Loucy (cell line): Measurements from ENCODE around the gene TBL1XR1.

Experiments used
- H2AFZ ChIP-seq: fragments of 200-600 bp; sonication (generic); 2 replicates; pipeline ENCODE4 v1.6.0; 2016; ENCODE audit warnings: antibody characterized with exemption, mild to moderate bottlenecking, low read length, moderate library complexity
- H3F3A ChIP-seq: fragments of 200-600 bp; 2 replicates; pipeline ENCODE4 v1.6.0; 2016; ENCODE audit warnings: antibody characterized with exemption, low read depth, mild to moderate bottlenecking
- H3K27me3 ChIP-seq: fragments of 200-600 bp; sonication (generic); 2 replicates; pipeline ENCODE4 v1.6.1; 2014; ENCODE audit warnings: low read length, mild to moderate bottlenecking; ENCODE audit not compliant: insufficient read depth, poor library complexity, severe bottlenecking
- H3K36me3 ChIP-seq: fragments of 200-600 bp; sonication (generic); 2 replicates; pipeline ENCODE4 v1.6.1; 2016; ENCODE audit warnings: low read length; ENCODE audit not compliant: insufficient read depth
- H3K4me1 ChIP-seq: fragments of 200-600 bp; sonication (generic); 2 replicates; pipeline ENCODE4 v1.5.1; 2014; ENCODE audit warnings: low read length, mild to moderate bottlenecking; ENCODE audit not compliant: insufficient read depth, poor library complexity, severe bottlenecking
- H3K4me2 ChIP-seq: fragments of 200-600 bp; sonication (generic); 2 replicates; pipeline ENCODE4 v1.6.0; 2014; ENCODE audit warnings: antibody characterized with exemption, low read length, low read depth, mild to moderate bottlenecking; ENCODE audit not compliant: poor library complexity, severe bottlenecking
- H3K4me3 ChIP-seq: fragments of 200-600 bp; sonication (generic); 2 replicates; pipeline ENCODE4 v1.5.1; 2014; ENCODE audit warnings: low read length, mild to moderate bottlenecking, mixed read lengths; ENCODE audit not compliant: poor library complexity, severe bottlenecking
- H3K79me2 ChIP-seq: fragments of 200-600 bp; sonication (generic); 2 replicates; pipeline ENCODE4 v1.6.1; 2014; ENCODE audit warnings: low read length; ENCODE audit not compliant: insufficient read depth
- H3K9ac ChIP-seq: fragments of 200-600 bp; sonication (generic); 2 replicates; pipeline ENCODE4 v1.6.0; 2014; ENCODE audit warnings: mild to moderate bottlenecking, low read depth, low read length, moderate library complexity; ENCODE audit not compliant: poor library complexity, severe bottlenecking
- H3K9me2 ChIP-seq: fragments of 200-600 bp; sonication (generic); replicated peaks from 2 replicates; pipeline ENCODE4 v1.6.1; 2016; ENCODE audit warnings: low read depth, low read length, mixed read lengths
- H3K9me3 ChIP-seq: fragments of 200-600 bp; sonication (generic); 2 replicates; pipeline ENCODE4 v1.6.1; 2014; ENCODE audit warnings: mild to moderate bottlenecking, antibody characterized with exemption, low read length, low read depth; ENCODE audit not compliant: insufficient read depth
- H4K20me1 ChIP-seq: fragments of 200-600 bp; sonication (generic); 2 replicates; pipeline ENCODE4 v1.6.0; 2014; ENCODE audit warnings: antibody characterized with exemption, low read length, mild to moderate bottlenecking; ENCODE audit not compliant: insufficient read depth, poor library complexity, severe bottlenecking
- EZH2phosphoT487 ChIP-seq: fragments of 200-600 bp; IDR thresholded peaks from 2 replicates; pipeline ENCODE4 v1.6.1; 2018; ENCODE audit warnings: antibody characterized with exemption, mild to moderate bottlenecking, moderate library complexity, borderline replicate concordance
- TF ChIP-seq, protein P1 (sequence below): fragments of 200-600 bp; sonication (generic); conservative IDR thresholded peaks from 2 replicates; pipeline ENCODE4 v1.5.1; 2014; ENCODE audit warnings: mild to moderate bottlenecking, antibody characterized with exemption, low read length

The TBL1XR1 gene

DNA sequence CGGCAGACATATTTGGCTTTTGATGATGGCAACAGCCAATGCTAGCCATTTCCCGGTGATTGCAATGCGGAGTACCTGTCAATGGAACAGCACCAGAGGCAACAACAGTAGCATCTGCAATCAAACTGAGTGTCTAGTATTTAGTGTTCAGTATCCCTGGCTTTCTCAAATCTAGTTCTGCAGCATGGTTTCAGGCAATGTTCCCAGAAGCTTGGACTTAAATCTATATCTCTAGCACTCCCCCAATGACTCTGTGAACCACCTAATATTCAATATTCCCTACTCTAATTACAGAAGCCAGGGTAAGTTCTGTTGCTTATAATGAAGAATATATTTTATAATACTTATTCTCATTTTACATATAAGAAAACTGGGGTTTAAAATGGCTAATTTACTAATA is 48.2 kb downstream of the TBL1XR1 start:
- H3K4me1 ChIP-seq, result peaks cover 49% of the 10 kb centered on the region
- H3K79me2 ChIP-seq, result peaks cover 100% of the 10 kb centered on the region
- no peaks in the 10 kb centered on the region; the same call in 1 of the 2 replicates for H3K36me3 ChIP-seq
- H4K20me1 ChIP-seq, result peaks cover 95% of the 10 kb centered on the region
- H2AFZ ChIP-seq, result no peak overlapping the region
- H3K9me3 ChIP-seq, result no peaks in the 10 kb centered on the region
- no peak overlapping the region for H3K9ac ChIP-seq
- no peaks in the 10 kb centered on the region for H3K9me2 ChIP-seq
- no peaks in the 10 kb centered on the region for H3K27me3 ChIP-seq
- H3K4me2 ChIP-seq, result no peak overlapping the region
- H3K4me3 ChIP-seq, result no peak overlapping the region
- peaks cover 5% of the 10 kb centered on the region; the same call in 1 of the 2 replicates for H3F3A ChIP-seq
- no peak for TF ChIP-seq EZH2phosphoT487
- TF ChIP-seq, protein P1, sequence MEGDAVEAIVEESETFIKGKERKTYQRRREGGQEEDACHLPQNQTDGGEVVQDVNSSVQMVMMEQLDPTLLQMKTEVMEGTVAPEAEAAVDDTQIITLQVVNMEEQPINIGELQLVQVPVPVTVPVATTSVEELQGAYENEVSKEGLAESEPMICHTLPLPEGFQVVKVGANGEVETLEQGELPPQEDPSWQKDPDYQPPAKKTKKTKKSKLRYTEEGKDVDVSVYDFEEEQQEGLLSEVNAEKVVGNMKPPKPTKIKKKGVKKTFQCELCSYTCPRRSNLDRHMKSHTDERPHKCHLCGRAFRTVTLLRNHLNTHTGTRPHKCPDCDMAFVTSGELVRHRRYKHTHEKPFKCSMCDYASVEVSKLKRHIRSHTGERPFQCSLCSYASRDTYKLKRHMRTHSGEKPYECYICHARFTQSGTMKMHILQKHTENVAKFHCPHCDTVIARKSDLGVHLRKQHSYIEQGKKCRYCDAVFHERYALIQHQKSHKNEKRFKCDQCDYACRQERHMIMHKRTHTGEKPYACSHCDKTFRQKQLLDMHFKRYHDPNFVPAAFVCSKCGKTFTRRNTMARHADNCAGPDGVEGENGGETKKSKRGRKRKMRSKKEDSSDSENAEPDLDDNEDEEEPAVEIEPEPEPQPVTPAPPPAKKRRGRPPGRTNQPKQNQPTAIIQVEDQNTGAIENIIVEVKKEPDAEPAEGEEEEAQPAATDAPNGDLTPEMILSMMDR, result no peak

DNA sequence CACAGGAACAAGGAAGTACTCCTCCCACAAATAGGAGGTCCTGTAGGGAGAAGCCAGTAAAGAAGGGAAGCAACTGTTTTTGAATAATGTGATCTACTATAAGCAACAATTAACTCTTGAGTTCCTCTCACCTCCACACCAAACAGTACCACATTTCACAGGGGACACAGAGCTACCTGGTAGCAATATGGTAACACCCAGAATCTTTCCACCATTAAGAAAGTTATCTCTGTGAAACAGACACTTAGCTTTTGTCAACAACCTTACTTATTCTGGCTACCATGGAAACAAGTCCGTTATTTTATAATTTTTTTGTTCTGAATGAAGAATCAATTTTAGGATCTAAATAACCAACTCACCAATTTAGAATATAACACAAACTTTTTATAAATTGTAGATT is 49.5 kb downstream of the TBL1XR1 start:
- no peaks in the 10 kb centered on the region; the same call in 1 of the 2 replicates for H3K36me3 ChIP-seq
- H3K79me2 ChIP-seq, result peaks cover 100% of the 10 kb centered on the region
- no peaks in the 10 kb centered on the region for H3K9me3 ChIP-seq
- no peaks in the 10 kb centered on the region for H3K27me3 ChIP-seq
- H3K9me2 ChIP-seq, result no peaks in the 10 kb centered on the region
- no peak overlapping the region for H3K4me2 ChIP-seq
- H2AFZ ChIP-seq, result no peak overlapping the region
- H4K20me1 ChIP-seq, result peaks cover 93% of the 10 kb centered on the region
- H3F3A ChIP-seq, result peaks cover 5% of the 10 kb centered on the region; the same call in 1 of the 2 replicates
- H3K4me1 ChIP-seq, result peaks cover 62% of the 10 kb centered on the region
- no peak overlapping the region for H3K4me3 ChIP-seq
- H3K9ac ChIP-seq, result no peak overlapping the region
- no peak for TF ChIP-seq EZH2phosphoT487
- TF ChIP-seq, protein P1, result no peak

- no peak overlapping the region for H2AFZ ChIP-seq
- H4K20me1 ChIP-seq, result peaks cover 93% of the 10 kb centered on the region
- H3K4me1 ChIP-seq, result peaks cover 69% of the 10 kb centered on the region
- peaks cover 100% of the 10 kb centered on the region for H3K79me2 ChIP-seq
- H3K9me3 ChIP-seq, result no peaks in the 10 kb centered on the region
- peaks cover 5% of the 10 kb centered on the region; the same call in 1 of the 2 replicates for H3F3A ChIP-seq
- no peaks in the 10 kb centered on the region for H3K27me3 ChIP-seq
- no peaks in the 10 kb centered on the region; the same call in 1 of the 2 replicates for H3K36me3 ChIP-seq
- H3K4me2 ChIP-seq, result no peak overlapping the region
- TF ChIP-seq EZH2phosphoT487, result no peak
- TF ChIP-seq, protein P1, result no peak
- no peak overlapping the region for H3K4me3 ChIP-seq
- H3K9me2 ChIP-seq, result no peaks in the 10 kb centered on the region
- H3K9ac ChIP-seq, result no peak overlapping the region
These were observed 50.6 kb downstream of the TBL1XR1 start for GRCh38 chr3:177146646-177147045.
